NOMO-1 treated with DMSO at 0.1 percent for 48 hours (cell line): Measurements from ENCODE around the gene TRAM2.

Experiments
- DNase-seq: peaks from one replicate; lab custom pipeline; 2025; ENCODE audit not compliant: unreplicated experiment; lab: John Stamatoyannopoulos, UW

The TRAM2 gene

DNA sequence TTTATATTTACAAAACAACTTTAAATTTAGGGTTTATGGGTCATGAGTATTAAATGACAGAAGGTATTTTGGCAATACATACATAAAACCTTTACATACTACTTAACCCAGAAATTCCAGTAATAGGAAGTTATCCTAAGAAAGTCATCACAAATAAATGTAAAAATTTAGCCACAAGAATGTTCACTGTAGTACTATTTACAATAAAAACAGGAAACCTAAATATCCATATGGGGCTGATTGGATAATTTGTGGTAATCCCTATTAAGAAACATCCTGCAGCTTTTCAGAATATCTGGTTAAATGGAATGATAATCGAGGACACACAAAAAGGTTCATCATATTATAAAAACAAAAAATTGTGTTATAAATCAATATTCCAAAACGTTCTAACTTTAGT lies 44.4 kb downstream of the TRAM2 start:
- no peak for DNase-seq

DNA sequence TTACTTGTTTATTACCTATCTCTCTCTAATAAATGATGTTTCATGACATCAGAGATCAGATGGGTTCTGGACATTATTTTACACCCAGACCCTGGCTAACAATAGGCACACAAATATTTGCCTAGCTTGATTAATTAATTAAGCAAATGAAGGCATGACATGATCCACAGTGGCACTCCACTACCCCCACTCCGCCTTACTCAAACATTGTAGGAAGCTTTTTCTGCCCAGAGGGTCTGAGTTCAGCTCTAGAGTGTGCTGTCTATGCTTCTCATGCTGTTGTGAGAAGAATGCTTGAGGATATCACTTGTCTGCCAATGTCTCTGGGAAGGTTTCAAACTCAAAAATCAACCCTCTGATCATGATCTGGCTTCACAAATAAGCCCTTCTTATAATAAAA lies 45.0 kb downstream of the TRAM2 start:
- DNase-seq: no peak

DNA sequence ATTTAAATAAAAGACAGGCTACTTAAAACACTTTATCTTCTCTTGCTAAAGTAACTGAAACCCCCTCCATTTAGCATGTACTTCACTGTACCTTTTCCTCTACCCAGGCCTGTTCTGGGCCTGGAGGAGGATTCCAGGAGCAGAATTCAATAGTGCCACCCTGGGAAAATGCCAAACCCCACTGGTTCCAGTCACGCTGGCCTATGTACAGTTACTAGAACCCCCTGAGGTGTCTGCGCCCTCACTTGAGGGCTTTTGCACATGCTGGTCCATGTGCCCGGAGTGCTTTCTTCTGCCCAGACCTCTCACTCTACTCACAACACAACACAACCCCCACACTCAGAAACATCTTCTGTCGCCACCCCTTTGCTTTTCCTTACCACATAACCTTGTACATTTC lies 45.5 kb downstream of the TRAM2 start:
- DNase-seq: no peak

DNA sequence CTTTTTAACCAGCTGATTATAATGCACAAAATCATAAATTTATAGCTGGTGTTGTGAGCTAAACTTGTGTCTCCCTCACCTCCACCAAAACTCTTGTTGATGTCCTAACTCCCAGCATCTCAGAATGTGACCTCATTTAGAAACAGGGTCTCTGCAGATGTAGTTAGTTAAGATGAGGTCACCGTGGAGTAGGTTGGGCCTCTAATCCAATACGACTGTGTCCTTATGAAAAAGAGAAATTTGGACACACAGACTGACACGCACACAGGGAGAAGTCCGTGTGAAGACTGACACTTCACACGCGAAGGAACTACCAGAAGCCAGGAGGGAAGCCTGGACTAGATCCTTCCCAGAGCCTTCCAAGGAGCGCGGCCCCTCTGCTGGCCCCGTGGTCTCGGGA lies 46.5 kb downstream of the TRAM2 start:
- DNase-seq: no peak

DNA sequence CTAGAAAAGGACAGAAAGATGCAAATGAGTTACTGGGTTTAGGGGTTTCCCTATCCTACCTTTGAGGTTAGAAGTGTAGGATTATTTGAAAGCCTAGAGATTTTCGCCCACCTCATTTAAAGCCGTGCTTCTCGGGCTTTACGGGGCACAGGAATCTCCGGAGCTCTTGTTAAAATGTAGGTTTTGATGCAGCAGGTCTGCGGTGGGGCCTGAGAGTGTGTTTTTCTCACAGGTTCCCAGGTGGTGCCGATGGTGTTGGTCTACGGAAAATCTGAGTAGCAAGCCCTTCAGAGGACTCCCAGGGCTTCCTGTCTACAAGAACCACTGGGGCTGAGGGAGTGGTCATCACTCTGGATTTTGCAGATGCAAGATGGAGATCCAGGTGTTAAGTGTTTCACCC lies 47.5 kb downstream of the TRAM2 start:
- no peak for DNase-seq

DNA sequence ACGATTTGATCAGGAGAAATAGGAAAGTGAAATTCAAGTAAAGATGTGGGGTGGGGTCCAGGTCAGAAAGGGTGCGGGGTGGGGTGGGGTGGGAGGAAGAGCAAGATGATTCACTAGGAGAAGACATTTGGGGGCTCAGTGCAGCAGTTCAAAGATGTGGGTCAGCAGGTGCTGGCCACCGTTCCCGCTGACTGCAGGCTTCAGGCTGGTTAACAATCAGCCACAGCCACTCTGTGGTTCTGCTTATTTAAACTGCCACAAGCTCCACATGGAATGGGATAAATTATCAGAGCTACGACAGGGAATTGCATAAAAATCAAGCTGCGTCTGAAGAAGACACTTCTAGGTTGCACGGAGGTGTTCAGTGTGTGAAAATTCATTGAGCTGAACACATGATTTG lies 49.4 kb downstream of the TRAM2 start:
- DNase-seq: no peak

DNA sequence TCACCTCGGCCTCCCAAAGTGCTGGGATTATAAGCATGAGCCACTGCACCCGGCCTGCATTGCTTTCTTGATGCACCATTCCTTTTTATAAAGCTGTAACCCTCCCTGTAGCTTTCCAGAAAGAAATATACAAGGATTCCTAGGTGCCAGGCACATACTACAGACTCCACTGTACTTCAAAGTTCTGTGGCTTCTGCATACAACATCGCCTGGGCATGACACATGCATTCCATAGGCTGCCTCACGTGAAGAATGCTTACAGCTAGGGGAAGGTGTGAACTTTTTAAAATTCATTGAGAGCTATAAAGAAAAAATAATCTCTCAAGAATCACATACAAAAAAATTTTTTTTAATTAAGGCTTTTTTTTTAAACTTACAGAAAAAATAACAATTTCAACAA lies 50.2 kb downstream of the TRAM2 start:
- no peak for DNase-seq

DNA sequence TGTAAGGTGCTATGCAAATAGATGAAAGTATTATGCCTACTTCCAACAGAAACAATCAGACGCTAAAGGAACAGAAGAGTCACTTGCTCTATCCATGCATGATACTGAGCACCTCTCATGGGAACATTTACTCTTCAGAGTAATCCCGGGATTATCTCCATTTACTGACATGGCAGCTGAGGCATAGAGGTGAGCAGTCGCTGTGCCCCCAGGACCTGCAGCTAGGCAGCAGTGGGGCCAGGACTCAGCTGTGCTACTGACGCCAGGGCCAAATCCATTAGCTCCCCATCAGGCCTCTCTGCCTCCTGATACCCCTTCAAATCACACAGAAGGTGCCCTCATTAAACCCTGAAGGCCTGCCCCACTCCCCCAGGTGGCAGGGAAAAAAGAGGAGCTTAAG lies 51.9 kb downstream of the TRAM2 start:
- no peak for DNase-seq

DNA sequence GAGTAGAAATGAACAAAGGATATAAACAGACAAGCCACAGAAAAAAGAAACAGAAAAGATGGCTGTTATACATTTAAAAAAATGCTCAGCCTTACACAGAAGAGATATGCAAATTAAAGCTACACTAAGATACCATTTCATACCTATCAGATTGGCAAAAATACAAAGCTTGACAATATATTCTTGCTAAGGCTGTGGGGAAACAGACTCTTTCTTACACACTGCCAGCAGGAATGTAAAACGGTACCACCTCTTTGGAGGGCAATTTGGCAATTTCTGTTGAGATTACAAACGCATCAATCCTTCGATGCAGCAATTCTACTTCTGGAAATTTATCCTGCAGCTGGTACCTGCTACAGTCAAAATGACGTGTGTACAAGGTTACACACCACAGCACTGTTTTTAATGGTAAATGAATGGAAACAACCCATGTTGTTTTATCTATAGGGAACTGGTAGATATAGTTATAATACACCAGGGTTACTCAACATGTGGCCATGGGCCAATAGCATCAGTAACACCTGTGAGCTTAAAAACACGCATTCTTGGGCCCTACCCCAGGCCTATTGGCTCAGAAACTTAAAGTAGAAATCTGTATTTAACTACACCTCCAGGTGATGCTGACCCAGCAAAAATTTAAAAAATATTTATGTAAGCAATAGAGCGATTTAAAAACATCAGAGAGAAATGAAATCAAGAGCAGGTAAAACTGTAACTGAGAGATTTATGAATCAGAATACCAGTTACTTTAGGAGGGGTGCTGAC lies 53.3 kb downstream of the TRAM2 start:
- no peak for DNase-seq

DNA sequence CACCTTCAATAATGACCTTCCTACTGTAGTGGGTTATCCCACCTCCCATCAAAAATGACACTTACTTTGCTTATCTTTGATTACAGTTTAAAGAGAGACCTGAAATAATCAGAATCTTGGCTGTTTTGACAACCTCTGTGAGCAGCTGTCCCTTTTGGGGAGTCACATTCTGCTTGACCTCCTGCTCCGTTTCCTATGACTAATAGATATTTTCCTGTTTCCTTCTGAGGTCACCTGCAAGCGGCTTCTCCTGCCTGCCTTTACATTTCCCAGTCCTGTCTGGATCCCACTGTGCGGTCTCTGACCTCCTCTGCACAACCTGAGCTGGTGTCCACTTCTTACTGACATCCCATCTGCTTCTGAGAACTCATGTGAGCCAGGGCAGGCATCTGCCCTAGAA lies 54.2 kb downstream of the TRAM2 start:
- DNase-seq: no peak

DNA sequence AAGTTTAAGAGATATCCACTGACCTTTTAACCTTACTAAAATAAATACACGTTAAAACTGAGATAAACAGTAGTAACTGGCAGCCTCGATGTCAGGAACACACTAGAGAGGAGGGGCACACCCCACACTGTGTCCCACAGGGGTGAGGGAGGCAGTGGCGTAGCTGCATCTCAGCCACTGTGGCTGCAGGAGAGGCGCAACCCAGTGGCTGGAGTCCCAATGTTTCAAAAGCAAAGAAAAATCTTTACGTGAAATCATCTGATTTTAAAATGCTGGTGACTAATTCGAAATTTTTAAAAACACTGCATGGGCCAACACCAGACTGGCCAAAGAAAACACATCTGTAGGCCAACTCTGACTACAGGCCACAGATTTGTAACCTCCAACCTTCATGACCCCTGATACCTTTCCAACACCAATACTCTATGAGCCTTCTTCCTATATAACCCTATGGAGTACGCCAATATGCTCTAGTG lies 54.7 kb downstream of the TRAM2 start:
- DNase-seq: no peak

DNA sequence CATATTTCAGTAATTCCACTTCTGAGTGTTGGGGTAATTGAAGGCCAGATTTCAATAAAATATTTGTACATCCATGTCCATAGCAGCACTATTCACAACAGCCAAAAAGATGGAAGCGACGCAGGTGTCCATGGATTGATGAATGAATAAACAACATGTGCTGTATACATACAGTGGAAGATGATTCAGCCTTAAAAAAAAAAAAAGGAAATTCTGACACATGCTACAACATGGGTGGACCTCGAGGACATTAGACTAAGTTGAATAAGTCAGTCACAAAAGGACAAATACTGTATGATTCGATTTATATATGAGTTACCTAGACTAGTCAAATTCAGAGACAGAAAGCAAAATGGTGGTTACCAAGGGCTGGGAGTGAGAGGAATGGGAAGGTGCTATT lies 57.2 kb downstream of the TRAM2 start:
- DNase-seq: no peak

DNA sequence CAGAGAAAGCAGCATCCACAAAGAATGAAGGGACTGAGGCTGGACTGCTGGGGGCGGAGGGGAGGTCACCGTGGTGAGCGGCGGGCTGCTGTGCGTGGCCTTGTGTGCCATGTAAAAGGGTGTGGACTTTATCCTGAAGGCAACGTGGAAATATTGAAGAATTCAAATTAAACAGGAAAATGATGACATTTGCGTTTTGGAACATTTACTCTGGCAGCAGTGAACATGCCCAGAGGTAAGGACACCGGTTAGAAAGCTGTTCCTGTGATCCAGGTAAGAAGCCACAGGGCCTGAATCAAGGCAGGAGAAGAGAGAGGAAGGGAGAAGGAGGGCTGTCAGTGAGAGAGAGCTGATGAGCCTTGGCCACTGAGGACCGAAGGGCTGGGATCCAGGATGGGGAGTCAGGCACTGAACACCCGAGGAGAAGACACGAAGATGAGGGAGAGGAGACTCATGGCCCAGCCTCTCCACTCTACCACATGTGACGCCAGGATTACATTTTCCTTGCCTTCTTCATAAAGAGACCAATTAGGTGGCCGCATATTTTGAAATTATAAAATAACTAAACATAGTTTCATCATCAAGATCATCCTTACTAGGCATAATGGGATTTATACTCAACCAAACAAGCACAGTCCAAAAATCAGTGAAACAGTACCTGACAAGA lies 58.4 kb downstream of the TRAM2 start:
- no peak for DNase-seq

DNA sequence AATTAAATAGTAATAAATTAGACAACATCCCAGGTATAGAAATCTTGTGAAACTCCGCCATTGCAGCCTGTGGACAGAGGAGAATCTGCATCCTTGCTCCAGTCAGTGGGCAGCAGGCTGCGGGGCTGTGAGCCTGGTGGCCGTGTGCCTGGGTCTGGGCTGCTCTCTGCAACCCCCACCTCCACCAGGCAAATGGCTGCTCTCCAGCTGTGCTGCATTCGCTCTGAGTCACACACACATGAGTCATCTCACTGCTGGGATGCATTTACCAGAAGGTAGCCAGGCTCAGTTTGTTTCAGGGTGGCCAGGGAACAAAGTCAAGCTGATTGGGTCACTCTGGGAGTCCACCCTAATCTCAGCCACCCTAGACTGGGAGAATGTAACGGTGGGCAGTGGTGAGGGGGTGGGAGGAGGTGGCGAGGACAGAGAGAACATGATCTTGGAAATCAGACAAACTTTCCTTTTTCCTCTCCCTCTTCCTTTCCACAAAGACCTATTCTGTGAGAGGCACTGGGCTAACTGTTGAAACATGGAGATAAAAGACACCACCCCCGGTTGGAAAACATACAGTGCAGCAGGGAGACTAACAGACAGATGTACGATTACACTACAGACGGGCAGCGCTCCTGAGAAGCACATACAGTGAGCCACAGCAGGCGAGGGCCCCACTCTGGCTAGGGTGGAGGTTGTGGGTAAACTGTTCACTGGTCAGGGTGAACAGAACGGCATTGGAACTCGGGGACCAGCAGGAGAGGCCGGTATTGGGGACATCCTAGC lies 59.2 kb downstream of the TRAM2 start:
- DNase-seq: peak; percentile 15

DNA sequence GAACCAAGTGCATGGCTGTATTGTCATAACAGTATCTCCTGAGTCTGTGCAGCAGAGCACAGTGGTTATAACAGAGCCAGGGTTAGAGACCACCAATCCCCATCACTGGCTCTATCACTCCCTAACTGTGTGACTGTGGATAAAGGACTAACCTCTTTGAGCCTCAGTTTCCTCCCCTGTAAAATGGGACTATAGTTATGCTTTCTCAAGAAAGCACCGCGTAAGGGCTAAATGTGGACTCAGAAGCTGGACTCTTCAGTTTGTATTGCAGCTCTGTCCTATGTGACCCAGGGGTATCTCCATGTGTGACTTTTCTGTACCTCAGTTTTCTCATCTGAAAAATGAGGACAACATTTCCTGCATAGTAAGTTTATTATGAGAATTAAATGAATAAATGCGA lies 59.9 kb downstream of the TRAM2 start:
- no peak for DNase-seq

DNA sequence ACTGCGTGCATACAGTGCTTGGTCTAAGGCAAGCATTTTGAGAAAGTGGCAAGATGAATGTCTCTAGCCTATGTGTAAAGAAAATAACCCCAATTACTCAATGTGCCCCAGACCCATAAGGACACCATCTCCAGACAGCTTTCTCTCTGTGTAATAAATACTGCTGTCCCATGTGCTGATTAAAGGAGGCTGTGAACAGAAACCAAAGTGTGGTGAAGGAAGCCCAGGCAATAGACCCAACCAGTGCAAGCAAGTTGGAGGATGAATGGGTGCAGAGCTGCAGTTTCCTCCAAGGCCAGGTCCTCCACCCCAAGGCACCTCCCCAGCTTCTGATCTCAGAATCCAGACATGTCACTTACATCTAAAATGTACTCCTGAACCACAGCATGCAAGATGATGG lies 60.6 kb downstream of the TRAM2 start:
- DNase-seq: no peak

DNA sequence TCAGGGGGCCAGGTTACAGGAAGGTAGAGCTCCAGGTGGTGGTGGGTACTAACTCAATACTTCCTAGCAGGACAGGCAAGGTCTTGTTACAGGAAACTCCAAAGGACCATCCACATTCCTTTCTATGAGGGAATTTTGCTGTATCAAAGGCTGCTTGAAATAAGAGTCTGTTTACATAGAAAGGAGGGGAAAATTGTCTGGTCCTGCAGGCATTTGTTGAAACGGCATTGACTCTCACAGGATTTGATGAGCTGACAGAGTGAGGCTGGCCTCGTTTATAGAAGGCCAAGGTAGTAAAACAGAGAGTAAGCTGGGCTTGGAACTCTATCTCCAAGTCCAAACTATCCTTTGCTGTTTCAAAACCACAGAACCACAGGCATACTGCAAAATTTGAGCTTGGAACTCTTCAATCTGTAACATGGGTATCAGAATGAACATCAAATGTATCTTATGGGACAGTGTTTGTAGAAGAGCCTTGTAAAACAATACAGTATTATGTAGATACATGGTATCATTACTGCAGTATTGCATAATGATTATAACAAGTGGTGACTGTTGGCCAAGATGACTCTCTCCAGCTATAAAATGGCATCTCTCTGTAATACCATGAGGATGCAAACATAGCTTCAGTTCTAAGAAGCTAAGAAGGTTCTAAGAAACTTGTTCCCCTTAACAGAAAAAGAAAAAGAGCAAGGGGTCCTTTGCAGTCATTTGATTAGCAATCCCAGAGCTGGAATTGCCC lies 61.5 kb downstream of the TRAM2 start:
- DNase-seq: no peak

DNA sequence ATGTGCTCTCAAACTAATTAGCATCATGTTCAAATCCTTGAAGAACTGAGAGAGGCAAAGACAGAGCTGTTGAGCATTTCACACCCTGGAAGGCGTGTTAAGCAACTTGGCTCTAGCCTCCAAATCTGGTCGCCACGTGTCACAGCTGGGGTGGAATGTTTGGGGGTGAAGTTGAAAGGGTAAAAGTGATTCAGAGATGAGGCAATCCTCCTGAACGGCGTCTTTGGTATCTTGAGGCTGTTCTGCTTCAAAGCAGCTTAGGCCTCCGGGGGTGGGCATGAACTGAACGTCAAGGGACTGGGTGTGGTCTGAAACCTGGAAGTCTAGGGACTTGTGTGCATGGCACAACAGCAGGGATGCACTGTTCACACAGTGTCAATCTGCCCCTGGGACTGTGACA lies 62.3 kb downstream of the TRAM2 start:
- peak; percentile 45 for DNase-seq

DNA sequence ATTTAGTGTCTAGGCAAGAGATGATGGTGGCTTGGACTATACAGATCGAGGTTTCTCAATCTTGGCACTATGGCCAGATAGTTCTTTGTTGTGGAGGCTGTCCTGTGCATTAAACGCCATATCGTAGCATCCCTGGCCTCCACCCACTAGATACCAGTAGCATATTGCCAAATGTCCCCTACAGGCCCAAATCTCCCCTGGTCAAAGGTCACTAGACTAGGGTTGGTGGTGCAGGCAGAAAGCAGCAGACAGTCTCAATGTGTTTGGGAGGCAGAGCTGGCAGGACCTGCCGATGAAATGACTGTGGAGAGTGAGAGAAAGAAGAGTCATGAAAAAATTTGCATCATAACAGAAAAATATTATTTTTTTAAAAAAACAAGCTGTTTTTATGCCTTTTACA lies 63.0 kb downstream of the TRAM2 start:
- no peak for DNase-seq

DNA sequence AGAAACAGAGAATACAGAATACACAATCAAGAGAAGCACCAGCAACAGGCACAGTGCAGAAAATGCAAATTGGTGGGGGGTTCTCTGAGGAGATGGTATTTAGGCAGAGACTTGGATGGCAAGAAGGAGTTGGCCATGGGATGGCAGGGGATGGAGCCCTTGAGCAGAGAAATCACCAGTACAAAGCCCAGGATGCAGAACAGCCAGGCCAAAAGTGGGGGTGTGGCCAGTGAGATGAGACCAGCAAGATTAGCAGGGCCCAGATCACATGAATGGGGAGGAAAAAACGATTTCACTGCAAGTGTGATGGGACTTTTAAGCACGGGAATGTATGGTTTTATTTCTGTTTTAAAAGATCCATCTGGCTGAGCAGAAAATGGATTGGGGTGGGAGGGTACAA lies 63.4 kb downstream of the TRAM2 start:
- no peak for DNase-seq

DNA sequence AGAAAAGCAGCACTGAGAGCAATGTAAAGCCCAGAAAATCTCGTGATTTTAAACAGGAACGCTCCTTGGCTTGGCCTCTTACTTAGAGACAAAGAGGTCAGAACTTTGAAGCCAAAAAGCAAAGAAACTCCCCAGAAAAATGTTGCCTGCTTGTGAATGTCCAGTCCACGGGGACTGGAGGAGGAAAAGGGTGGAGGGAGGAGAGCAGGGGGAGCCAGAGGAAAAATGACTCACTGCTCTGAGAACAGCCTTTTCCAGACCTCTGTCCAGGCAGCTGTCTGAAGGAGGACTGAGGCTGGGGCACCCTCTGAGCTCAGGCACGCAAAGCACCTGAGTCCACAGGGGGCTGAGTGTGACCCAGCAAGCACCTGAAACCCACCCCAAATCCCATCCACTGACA lies 64.7 kb downstream of the TRAM2 start:
- no peak for DNase-seq
